Measurements from ENCODE around the gene RSPH10B.
"Not testable (repeated sequence)": the region's sequence is repeated elsewhere in the genome, so short reads cannot be mapped to it uniquely, and the experiment has no call there.

Gene RSPH10B

DNA sequence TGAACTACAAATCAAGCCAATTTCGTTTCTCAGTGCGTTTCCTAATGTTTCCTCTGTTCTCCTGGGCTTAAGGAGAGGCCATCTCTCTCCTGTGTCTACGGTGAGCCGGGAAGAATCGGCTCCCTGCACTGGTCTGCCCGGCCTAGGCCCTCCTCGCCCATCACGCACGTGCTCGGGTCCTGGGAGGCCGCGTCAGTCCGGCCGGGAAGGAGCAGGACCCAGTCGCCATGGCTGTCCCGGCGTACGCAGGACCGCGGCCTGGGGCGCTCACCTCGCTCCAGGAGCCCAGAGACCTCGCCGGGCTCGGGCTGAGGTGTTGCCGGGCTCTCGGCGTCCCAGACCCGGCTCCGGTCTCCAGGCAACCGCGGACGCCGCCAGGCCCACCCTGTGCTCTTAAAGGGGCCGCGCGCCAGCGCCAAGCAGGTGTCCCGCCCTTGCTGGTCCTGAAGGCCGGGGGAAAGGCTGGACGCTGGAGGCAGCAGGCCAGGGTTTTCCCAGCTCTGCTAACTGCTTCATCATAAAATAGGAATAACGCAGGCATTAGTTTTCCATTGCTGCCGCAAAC is at the start of gene RSPH10B:
Gene RSPH10B, minus strand, starts transcription at position 343 of the 565 bp plus-strand sequence. CDS start 3,573 bp downstream, outside the sequence.
- in situ Hi-C loops (cut with HindIII; ENCODE audit: low sequenced_read_pairs): not testable (repeated sequence)

DNA sequence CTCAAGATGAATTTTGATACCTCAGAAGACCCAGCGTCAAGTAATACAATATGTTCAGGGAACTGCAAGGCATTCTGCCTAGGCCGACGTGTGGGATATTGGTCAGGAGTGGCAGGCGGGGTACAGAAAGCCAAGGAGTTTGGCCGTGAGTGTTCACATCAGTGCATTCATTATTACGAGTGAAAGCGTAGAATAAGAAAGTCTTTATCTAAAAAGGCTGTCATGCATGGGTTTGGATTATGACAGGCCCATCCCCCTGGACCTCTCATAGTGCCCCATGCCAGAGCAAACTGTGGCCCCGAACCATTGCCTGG is 46.1 kb upstream of the RSPH10B start:
- in situ Hi-C loops (cut with HindIII; ENCODE audit: low sequenced_read_pairs): no loop called here

DNA sequence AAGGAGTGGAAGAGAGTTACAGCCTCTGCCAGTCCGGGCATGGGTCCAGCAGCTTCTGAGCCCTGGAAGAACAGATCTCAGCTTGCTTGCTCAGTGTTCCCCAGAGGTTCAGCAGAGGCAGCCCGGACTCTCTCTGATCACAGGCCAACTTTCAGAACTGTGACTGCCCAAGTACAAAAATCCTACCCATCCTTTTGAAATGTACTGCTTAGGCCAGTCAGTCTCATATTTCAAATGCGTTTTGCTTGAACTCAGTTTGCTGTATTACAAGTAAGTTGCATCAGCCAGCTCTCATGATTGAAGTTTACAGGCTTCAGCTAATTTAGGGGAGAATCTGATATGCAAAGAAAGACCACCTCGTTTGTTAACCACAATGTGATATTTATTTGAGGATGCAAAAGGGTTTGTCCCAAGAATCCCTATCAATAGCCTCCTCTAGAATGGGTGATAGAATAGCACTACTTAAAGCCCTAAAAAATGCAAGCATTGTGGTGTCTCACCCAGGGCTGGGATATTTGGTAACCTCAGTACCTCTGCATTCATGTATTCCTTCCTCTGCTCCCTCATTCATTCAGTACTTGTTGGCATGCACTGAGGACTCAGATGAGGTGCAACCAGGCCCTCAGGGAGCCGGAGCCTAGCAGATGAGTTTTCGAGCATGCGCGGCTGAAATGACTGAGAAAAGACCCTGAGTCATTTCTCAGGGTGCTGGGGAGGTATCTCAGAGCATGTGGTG is 45.6 kb upstream of the RSPH10B start:
- in situ Hi-C loops (cut with HindIII; ENCODE audit: low sequenced_read_pairs): no loop called here

DNA sequence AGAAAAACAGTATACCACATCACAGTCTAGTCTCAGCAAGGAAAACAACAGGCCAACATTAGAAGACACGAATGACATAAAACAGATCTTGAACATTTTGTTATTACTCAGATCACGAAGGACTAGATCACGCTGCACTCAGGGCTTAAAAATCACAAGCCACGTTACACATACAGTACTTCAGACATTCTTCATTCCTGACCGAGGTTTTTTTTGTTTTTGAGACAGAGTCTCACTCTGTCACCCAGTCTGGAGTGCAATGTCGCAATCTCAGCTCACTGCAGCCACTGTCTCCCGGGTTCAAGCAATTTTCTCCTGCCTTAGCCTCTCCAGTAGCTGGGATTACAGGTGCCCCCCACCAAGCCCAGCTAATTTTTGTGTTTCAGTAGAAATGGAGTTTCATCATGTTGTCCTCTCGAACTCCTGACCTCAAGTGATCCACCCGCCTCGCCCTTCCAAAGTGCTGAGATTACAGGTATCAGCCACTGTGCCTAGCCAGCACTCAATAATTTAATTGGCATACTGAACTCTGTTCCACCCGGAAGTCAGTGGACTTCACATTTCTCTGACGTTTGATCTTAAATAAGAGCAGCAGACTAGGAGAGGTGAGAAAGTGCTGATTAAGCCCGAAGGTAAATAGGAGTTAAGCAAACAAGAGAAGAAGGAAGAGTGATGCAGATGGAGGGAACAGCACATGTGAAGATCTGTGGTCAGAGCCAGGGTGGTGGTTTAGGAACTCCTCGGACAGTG is 42.0 kb upstream of the RSPH10B start:
- in situ Hi-C loops (cut with HindIII; ENCODE audit: low sequenced_read_pairs): no loop called here

DNA sequence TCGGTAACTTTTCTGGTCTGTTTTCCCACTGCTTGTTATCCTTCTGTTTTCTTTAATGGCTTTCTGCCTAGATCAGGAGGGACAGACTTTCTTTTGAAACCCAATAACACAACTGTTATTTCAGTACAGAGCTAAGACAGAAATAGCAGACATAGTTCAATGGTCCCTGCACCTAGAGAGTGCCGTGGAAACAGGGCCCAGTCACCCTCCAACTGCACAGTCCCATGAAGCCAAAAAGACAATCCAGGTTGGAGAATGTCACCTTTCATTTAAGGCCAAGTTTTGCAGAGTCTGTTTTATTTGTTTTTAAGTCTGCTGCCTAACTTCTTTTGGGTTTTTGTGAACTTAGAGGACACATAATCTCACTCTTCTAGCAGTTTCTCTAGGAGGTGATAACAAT is 41.1 kb upstream of the RSPH10B start:
- in situ Hi-C loops (cut with HindIII; ENCODE audit: low sequenced_read_pairs): no loop called here

DNA sequence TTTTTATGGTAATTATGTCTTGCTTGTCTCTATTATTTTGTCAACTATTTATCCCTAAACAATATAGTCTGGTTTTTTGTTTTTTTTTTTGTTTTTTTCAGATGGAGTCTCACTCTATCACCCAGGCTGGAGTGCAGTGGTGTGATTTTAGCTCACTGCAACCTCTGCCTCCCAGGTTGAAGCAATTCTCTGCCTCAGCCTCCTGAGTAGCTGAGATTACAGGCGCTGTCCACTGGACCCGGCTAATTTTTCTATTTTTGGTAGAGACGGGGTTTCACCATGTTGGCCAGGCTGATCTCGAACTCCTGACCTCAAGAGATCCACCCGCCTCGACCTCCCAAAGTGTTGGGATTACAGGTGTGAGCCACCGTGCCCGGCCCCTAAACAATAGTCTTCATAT is 39.9 kb upstream of the RSPH10B start:
- in situ Hi-C loops (cut with HindIII; ENCODE audit: low sequenced_read_pairs): not testable (repeated sequence)

DNA sequence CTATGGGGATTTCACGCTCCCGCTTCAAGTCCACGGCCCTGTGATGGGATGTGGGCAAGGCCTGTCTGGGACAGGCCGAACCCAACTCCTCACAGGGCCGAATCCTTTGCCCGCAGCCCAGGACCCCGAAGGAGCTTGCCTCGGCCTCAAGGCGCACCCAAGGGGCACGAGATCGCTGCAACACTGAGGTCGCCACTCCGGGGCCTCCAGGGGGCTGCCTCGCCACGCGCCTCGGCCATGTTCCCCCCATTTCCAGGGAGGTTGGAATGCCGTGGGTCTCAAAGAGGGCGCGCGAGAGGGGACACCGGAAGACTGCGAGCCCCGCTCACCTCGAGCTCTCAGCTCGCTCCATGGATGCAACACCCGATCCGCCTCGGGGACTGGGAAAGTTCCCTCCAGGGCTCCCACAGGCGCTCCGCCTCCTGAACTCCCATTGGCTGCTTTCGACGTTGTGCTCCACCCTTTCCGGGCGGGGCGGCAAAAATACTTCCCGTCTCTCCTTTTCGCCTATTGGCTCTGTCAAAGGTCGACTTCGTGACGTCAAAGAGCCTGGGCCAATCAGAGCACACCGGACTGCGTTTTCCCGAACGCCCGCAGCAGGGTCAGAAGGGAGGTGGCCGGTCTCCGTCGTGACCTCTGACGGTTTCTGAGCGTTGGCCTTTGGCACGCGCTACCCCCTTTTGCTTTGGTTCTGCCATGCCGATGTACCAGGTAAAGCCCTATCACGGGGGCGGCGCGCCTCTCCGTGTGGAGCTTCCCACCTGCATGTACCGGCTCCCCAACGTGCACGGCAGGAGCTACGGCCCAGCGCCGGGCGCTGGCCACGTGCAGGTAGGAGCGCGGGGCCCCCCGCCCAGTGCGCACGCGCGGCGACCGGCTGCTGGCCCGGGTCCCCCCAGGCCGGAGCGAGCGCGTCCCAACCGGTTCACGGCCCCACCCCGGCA is 38.5 kb upstream of the RSPH10B start, which contains the start of the genes AIMP2 and PMS2:
Gene AIMP2, plus strand, starts transcription at position 605 of the 944 bp plus-strand sequence. Its CDS starts 92 bp downstream, at position 697.
Gene PMS2, minus strand, starts transcription at position 382 of the 944 bp plus-strand sequence. Its CDS starts 30 bp downstream, at position 352.
- in situ Hi-C loops (cut with HindIII; ENCODE audit: low sequenced_read_pairs): no loop called here

DNA sequence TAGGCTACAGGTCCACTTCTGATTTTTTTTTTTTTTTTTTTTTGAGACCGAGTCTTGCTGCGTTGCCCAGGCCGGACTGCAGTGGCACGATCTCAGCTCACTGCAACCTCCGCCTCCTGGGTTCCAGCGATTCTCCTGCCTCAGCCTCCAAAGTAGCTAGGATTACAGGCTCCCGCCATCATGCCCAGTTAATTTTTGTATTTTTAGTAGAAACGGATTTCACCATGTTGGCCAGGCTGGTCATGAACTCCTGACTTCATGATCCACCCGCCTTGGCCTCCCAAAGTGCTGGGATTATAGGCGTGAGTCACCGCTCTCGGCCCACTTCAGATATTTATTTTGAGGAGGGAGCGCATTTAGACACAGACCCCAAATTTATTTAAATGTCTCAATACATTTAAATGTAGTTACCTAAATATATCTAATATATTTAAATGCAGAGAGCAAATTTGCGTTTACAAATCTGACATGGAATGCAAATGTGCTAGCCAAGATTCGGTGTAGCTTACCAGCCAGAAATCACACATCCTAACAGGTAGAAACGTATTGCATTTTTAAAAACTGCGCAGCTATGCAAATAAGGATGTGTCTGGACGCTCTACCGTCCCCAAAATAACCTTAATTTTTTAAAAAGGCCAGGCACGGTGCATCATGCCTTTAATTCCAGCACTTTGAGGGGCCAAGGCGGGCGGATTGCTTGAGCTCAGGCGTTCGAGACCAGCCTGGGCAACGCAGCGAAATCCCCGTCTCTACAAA is 37.5 kb upstream of the RSPH10B start:
- in situ Hi-C loops (cut with HindIII; ENCODE audit: low sequenced_read_pairs): not testable (repeated sequence)

DNA sequence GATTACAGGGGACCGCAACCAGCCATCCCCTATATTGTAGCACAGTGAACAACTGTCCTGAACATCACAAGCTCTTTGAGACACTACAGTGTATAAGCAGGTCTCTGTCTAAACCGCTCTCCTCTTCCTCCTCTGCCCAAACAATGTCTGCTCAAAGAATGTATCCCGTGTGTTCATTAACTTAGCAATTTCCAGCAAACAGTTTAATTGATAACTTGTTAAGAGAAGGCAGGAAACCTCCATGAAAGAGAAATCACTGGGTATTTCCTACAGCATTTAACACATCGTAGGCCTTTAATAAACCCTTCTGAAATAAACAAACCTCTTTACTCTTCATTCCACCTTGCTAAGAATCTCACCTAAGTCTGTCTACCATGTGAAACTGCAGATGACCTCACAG is 36.9 kb upstream of the RSPH10B start:
- in situ Hi-C loops (cut with HindIII; ENCODE audit: low sequenced_read_pairs): no loop called here

DNA sequence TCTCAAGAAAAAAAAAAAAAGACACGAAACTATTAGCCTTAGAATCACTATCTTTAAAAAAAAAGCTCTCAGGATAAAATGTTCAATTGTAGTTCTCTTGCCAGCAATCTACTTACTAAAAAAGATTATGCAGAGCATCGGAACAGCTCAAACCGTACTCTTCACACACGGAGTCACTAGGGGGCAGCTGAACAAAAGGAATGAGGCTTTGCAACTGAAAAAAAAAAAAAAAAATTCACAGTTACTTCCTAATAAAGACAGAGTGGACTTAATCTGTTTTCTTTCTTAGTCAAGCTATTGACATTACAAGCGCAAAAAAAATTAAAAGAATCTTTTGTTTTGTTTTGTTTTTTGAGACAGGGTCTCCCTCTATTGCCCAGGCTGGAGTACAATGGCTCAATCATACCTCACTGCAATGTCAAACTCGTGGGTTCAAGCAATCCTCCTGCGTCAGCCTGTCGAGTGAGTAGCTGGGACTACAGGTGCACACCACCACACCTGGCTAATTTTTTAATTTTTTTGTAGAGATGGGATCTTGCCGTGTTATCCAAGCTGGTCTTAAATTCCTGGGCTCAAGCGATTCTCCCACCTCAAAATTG is 26.8 kb upstream of the RSPH10B start:
- in situ Hi-C loops (cut with HindIII; ENCODE audit: low sequenced_read_pairs): no loop called here

DNA sequence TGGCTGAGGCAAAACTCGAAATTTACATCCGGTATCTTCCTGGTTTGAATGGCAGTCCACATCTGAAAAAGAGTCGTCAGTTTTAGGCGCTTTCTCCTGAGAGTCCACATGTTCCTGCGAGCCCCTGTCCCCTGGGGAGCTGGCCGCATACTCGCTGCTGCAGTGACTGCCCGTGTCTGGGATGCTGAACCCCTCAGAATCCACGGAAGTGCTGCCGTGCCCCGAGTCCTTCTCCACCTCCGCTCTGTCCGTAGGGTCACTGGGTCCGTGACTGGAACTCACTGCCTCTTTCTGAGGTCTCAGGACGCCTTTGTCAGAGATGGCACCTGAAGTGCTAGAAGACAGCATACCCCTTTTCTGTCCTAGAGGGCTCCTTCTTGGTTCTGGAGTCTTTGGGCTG is 16.6 kb upstream of the RSPH10B start:
- in situ Hi-C loops (cut with HindIII; ENCODE audit: low sequenced_read_pairs): not testable (repeated sequence)

DNA sequence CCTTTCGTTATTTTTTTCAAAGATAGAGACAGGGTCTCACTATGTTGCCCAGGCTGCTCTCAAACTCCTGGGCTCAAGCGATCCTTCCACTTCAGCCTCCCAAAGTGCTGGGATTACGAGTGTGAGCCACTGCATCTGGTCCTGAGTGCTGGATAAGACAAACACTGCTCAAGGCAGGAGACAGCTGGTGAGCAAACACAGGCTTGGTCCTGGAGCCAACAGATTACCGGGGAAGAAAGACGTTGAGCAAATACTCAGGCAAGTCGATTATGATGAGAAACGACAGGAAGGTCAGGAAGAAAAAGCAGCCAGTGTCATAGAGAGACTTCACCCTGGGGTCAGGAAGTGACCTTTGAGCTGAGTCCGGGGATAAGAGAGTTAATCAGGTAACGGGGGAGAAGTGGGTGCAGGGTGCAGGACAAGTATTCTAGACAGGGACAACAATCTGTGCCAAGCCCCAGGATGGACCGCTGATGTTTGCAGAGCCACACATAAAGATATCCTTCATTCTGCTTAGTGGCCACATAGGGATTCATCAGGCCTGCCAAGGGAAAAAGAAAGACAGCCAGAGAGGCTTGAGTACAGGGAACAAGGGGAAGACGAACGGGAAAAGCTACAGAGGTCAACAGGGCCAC is 9.3 kb upstream of the RSPH10B start:
- in situ Hi-C loops (cut with HindIII; ENCODE audit: low sequenced_read_pairs): not testable (repeated sequence)

DNA sequence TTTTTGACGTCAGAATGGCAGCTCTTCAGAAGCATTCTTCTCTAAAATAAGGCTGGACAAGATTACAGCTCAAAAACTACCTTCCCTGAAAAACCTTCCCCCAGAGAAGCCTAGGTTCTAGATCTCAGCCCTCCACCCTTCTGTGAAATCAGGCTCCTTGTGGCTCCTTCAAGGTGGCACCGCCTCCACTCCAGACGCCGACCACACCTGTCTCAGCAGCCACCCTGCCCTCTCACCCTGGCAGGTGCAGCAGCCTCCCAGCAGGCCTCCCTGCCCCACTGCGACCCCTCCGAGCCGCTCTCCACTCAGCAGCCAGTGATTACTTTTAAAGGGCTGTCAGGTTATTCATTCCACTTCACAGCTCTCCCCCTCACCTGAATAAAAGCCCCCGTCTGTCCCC is 3.1 kb upstream of the RSPH10B start:
- in situ Hi-C loops (cut with HindIII; ENCODE audit: low sequenced_read_pairs): not testable (repeated sequence)

DNA sequence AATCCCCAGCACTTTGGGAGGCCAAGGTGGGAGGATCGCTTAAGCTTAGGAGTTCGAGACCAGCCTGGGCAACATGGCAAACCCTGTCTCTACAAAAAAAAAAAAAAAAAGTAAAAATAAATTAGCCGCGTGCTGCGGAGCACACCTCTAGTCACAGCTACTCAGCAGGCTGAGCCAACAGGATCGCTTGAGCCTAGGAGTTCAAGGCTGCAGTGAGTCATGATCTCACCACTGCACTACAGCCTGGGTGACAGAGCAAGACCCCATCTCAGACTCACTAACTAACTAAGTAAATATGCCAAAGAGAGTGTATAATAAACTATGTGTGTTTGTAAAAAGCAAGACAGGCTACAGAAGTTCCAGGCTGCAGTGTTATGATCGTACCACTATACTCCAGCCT is 6.7 kb downstream of the RSPH10B start:
- in situ Hi-C loops (cut with HindIII; ENCODE audit: low sequenced_read_pairs): not testable (repeated sequence)

DNA sequence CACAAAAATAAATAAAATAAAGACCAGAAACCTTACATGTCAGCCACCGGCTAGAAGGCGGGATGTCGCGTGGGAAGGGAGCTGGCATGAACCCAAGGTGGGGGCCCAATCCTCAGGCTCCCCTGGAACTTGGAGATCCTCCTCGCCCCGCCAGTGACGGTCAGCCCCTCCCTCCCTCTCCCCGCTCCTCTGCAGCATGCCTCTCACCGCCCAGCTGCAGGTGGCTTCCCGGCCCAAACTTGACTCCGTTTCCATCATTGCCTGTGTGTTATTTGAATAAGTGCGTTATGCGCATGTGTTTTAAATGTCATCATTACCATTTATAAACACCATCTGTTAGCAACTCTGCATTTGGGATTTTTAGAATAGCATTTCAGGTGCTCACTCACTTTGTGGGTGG is 7.3 kb downstream of the RSPH10B start:
- in situ Hi-C loops (cut with HindIII; ENCODE audit: low sequenced_read_pairs): not testable (repeated sequence)

DNA sequence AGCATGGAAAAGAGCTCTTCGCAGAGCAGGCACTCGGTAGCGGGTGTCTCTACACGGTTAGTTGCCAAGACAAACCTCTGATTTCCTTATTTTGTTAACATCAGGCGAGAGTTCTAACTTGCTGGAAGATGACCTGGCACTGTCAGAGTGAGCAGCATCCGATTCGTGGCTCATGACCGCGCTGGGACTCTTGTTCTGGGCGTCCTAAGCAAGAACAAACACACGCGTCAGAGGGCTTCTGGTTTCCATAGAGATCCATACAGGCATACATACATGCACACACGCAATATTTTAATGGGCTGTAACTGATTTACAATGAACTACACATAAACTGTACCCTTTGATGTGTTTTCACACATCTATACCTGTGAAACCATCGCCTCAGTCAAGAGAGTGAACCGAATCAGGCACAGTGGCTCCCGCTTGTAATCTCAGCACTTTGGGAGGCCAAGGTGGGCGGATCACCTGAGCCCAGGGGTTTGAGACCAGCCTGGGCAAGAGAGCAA is 35.5 kb downstream of the RSPH10B start:
- in situ Hi-C loops (cut with HindIII; ENCODE audit: low sequenced_read_pairs): not testable (repeated sequence)

DNA sequence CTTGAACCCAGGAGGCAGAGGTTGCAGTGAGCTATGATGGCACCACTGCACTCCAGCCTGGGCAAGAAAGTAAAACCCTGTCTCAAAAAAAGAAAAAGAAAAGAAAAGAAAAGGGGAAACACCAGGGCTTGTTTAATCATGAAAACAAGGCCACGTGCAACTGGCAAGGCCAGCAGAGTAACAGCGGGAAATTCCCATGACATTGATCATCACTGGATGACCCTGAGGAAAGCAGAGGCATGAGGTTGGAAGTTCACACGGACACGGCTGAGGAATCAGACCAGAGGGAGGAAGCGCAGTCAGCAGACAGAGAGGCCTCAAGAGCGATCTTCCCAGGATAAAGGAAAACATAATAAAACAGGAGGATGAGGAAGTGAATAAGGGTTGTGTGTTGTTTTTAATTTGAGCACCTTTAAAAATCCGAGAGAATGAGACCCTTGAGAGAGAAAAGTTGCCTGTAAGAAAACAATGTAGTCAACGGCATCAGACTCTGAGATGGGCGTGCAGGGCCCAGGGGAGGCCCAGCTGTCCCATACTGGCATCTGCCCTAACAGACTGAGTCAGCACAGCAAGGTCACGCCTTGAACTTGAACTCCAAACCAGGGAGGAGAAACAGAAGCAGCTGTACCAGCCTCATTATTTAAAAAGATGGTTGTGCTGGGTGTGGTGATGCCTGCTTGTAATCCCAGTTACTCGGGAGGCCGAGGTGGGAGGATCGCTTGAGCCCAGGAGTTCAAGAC is 38.4 kb downstream of the RSPH10B start:
- in situ Hi-C loops (cut with HindIII; ENCODE audit: low sequenced_read_pairs): not testable (repeated sequence)

DNA sequence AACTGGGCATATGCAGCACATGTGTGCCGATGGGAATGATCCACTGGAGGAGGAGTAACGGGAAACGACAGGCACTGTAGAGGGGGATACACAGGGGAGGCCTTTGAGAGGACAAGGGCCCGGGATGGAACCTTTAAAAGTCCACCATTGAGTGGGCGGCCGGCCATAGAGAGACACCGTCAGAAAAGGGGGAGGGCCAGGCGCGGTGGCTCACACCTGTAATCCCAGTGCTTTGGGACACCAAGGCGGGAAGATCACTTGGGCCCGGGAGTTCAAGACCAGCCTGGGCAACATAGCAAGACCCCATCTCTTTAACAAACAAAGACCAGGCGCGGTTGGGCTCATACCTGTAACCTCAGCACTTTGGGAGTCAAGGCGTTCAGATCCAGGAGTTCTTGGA is 39.2 kb downstream of the RSPH10B start:
- in situ Hi-C loops (cut with HindIII; ENCODE audit: low sequenced_read_pairs): not testable (repeated sequence)

Data from DLD1 (cell line).